GM19372 (cell line): ENCODE measurements around the gene UBAC2.
A peak's percentile ranks its signal among the peaks of the same experiment; 100 is the strongest.

Experiments used
- ATAC-seq: cut with Tn5 transposase; IDR thresholded peaks from one replicate; pipeline ENCODE4 v1.9.1; 2021; ENCODE audit warnings: mild to moderate bottlenecking, low read depth, moderate library complexity; ENCODE audit not compliant: unreplicated experiment

The UBAC2 gene

DNA sequence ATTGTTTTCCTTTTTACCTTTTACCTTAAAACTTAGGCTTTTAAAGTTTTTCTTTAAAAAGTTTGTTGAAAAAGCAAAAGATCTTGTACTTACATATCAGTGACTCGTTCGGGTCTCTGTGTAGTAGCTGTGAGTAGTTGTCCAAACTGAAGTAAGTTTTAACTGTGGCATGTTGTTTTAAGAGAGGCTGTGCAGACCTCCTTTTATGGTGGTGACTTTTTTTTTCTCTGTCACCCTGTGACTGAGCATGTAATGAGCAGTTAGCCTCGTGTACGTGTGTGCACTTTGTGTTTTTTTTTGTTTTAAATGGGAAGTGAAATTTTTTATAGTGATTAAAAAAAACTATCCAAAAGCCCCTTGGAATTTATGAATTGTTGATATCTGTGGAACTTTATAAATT lies 106.6 kb downstream of the UBAC2 start, which contains the start of gene GPR183:
Gene GPR183, minus strand, starts transcription at position 153 of the 400 bp plus-strand sequence. CDS start 11,254 bp downstream, outside the sequence.
- ATAC-seq = peak; percentile 50

DNA sequence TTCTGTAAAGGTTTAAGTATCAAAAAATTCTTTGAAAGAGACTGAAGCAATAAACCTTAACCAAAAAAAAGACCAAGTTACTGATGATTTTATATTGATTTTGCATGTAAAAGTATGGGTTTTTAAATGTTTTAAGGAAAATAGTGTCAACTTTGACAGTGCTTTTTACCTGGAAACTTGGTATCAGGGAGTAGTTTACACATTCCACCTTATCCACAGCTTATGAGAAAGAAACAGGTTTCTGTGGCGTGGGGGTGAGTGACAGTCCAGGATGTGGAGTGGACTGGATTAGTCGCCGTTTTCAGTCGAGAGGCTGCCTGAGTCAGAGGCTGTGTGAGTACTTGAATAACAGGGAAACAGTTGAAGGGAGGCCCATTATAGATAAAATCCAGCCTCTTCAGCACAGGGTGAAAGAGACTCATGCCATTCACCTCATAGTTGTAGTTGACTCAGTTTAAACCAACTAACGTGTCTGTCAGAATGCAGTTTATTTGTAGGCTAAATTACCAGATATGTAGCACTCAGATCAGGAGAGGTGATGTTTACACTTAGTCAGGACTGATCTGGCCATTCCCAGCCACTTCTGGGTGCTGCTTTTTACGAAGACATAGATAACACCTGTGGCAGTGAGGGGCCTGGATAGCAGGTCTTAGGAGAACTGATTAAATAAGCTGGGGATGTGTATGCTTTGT lies 107.1 kb downstream of the UBAC2 start:
- peak; percentile 43 for ATAC-seq

DNA sequence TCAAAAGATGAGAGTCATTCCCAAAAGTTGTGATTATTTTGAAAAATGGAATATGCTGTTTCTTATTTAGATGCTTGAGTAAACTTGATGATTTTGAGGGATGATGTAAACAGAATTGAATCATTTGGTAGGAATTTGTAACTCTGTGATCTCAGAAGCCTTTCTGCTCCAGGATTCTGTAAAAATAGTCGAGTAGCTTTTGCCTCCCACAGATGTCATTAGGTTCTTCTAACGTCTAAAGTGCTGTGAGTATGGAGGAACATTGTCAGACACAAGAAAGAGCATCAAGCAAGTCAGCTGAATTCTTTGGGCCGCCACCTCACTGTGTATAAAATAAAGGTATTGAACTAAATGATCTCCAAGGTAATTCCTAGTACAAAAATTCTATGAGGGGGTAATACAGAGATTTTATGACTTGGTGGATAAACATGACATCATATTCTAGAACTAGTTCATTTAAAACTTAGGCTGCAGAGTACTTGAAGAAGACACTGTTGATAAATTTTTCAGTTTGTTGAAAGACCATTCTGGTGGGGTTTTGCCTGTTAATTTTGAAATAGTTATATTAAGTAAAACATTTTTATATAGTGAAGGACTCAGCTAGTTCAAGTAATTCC lies 107.9 kb downstream of the UBAC2 start:
- ATAC-seq = no peak

DNA sequence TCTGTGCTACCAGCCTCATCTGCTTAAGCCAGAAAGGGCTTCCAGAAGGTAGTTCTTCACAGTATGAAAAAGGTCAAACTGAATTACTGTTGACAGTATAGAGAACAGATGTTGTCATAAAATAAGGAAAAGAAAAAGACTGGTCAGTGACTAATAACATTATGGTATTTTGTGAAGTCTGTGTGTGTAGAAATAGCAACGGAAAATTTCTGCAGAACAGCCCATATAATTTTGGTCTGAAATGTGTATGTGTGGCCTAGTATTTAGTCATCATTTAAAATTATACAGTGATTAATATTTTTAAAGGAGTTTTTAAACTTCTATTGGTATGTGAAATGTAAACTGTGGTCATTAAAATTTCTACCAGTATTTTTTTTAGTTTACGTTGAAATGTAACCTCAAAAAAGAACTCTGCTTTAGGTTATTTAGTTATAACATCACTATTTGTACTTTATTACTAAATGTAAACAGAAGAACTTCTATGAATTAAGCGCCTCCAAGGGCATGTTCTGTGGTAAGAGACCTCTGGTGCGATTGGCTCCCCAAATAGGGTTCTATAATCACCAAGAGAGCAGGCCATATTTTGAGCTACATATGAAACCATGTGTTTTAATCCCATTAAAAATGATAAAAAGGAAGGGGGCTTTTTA lies 109.9 kb downstream of the UBAC2 start:
- ATAC-seq = no peak

DNA sequence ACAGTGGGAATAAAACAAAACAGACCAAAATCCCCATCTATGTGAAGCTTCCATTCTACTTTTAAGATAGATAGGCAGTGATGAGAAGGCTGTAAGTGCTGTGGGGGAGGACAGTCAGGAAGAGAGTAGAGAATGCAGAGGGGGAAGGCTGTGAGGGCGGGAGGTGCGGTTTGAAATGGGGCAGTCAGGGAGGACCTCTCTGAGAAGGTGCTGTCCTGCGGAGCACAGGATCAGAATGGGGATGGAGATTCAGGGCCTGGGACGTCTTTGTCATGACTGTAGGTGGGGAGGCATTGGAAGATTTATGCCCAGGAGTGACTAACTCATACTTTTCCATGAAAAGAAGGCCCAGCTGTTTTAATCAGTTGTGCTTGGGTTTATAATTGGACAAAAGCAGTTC lies 110.5 kb downstream of the UBAC2 start:
- no peak for ATAC-seq

DNA sequence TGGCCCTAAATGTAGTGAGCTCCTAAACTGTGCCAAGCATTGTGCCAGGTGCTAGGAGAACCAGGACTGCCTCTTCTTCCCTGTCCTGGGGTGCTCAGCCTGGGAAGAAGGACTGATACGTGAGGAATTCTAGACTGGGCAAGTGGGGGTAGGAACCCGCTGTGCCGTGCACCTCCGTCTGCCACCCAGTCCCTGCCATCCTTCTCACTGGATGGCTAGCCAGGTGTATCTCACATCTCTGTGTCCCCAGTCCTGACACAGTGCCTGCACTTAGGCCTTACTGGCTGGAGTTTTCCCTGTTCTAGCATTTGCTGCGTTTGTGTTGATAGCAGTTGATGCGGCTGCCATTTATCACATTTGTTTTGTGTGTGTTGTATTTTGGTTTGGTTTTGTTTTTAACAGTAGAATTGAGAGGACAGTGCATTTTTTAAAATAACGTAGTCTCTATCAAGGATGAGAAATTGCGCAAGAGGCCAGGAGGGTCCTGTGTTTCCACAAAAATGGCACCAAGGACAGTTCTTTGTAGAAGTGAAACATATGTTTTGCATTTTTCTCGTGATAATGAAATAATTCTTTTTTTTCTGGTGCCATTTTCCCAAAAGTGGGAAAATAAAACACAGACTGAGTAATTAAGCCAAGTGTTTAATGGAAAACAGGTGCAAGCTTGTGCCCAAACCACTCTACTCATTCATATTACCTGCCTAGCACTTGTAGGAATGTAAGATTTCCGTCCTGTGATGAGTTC lies 111.3 kb downstream of the UBAC2 start:
- no peak for ATAC-seq

DNA sequence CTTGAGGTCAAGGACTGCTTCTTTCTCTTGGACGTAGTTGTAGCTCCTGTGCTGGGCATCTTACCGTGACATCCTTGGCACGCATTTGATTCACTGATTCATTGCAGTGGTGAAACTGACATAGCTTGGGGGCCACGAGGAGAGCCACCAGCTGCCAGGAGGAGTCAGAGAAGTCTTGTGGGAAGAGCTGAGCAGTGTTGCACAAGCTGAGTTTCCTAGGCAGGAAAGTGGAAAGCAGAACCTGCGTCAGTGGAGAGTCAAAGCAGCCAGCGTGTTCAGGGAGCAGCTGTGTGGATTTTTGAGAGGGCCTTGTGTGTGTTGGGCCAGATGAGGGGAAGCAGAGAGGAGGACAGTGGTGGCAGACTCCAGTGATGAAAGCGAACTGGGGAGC lies 111.8 kb downstream of the UBAC2 start:
- ATAC-seq = no peak

DNA sequence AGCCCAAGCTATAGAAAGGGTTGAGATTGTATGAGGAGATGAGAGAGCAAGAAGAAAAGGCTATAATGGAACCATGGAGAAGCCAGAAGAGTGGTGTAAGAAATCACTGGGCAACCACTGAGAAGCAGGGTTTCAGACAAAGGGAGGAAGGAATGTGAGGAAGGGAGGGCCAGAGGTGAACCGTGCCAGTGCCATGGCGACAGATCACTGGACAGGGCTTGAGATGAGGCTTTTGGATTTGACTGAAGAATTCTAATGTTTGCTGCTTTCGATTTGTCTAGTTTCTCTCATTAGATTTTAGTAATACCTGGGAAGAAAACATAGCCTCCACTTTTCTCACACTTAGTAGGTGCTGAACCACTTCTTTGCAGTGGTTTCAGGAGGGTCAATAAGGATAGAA lies 112.8 kb downstream of the UBAC2 start:
- ATAC-seq = no peak

DNA sequence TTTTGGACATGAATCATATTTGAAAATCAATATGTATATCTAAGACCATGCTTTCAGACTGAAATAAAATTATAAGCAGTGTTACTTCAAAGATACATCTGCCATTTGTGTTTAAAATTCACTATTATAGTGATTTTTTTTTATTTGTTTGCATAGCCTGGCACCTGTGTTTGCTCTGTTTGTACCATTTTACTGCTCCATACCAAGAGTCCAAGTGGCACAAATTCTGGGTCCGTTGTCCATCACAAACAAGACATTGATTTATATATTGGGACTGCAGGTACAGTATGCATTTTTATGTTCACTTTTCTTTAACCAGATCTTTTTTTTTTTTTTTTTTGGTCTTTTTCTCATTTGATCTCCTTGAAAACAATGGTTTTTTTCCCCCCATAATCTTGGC lies 113.3 kb downstream of the UBAC2 start:
- no peak for ATAC-seq

DNA sequence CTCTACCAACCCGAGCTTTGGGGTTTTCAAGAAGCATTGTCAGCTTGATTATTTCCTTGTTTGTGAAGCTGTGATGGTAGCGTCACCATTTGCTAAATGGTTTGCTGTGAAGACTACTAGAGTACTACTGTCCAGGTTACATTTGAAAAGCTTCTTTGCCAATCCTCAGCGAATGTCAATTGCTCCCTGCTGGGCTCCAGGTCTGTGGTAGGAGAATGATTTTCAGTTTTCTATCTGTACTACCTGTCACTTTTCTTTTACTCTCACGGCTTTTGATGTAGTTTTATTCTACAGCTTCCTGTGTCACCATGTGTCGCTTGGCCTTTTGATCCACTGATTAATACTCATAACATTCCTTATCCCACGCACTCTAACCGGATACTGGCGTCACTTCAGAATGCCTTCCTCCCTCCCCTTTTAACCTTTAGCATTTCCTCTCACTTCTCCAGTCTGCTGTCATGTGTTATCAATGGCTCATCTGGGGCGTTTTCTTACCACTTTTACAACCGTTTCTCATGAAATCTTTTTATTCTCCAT lies 114.1 kb downstream of the UBAC2 start:
- no peak for ATAC-seq

DNA sequence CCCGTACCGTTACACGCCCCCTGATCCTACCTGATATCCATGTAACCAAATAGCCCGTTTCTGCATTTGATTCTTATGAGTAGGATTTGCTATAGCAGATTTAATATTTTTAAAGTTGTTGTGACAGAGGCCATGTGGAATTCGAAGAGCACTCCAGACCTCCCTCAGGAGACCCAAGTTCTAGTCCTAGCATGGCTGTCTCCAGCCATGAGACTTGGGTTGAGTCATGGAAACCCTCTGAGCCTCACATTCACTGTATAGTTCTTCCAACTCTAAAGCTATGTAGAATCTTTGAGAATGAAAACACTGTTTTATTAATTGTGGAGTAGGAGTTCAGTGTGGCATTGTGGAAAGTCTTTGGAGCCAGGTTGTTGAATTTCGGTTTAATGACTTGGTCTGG lies 114.5 kb downstream of the UBAC2 start:
- ATAC-seq = no peak

DNA sequence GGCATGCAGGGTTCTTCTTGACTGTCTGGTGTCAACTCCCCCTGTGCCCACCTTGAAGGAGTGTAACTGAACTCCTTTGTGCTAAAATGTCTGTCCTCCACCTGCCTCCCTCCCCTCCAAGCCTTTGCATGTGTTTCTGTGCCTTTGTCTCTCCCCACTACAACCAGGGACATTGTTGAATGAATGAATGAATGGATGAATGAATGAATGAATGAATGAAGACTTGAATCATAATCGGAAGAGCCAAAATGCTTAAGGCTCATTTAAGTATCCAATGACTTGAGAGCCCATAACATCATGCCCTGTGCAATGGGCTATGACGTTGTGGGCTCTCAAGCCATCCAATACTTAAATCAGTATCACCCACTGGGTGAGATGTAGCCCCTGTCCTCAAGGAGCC lies 115.6 kb downstream of the UBAC2 start:
- ATAC-seq = no peak

DNA sequence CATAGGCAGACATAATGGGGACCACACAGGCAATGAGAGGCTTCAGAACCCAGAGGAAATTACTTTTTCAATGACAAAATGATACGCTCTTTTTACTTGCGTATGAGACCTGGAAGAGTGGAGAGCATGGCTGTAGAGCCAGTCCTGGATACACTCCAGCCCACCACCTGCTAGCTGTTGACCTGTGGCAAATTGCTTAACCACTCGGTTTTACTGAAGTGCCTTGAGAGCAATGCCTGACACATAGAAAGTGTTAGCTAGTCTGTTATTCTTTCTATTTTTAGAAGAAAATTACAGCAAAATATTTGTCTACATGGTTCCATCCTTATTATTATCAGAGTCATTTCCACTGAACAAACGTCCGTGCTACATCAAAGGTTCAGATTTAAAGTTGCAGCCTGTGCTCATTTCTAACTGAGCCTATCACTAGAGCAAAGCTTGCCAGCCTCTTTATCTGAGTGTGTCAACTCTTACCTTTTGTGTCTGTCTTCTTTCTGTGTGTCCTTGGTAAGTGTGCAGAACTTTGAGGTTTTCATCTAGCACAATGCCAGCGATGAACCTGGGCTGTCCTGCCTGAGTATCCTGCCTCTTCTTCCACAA lies 116.1 kb downstream of the UBAC2 start:
- ATAC-seq = no peak

DNA sequence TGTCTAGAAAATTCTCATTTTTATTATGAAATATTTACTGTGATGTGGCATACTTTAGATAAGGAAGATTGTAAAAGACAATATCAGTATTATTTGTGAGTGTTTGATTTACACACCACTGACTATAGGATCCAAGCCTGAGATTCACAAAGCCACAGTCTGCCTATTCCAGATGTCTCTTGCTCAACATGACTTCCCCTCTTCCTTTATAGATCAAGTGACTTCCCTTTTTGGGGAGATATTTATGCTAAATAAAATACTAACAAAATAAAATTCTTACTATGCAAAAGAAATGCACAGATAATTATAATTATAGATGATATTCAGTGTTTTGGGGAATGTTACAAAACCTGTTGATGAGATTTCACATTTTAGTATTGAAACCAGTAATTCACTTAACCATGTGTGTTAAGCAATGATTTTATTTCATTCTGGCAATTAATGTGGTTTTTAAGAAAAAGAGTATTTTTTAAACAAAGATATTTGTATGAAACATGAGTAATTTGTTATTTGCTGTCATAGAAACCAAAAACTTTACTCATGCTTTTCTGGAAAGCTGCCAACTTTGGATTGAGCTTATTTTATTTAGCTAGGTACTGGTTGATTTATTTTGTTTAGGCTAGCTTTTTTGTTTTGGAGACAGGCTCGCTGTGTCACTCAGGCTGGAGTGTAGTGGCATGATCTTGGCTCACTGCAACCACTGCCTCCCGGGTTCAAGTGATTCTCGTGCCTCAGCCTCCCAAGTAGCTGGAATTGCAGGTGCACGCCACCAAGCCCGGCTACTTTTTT lies 120.2 kb downstream of the UBAC2 start:
- ATAC-seq = no peak

DNA sequence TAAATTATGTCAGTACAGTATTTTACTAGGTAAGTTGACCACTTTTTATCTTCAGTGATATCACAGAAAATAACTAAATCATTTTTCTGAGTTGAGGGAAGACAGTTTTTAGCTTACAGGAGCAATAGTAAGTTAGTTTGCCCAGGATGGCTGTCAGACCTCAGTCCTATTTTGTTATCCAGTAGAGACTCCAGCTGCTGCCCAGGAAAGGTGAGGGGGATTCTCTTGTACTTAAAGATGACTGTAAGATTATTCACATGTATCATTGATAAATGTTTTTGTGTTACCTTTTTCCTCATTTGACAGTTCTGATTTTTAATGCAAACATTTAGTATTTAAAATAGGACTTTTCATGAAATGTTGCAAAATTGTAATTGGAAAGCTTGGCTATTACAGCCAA lies 121.1 kb downstream of the UBAC2 start:
- ATAC-seq = no peak

DNA sequence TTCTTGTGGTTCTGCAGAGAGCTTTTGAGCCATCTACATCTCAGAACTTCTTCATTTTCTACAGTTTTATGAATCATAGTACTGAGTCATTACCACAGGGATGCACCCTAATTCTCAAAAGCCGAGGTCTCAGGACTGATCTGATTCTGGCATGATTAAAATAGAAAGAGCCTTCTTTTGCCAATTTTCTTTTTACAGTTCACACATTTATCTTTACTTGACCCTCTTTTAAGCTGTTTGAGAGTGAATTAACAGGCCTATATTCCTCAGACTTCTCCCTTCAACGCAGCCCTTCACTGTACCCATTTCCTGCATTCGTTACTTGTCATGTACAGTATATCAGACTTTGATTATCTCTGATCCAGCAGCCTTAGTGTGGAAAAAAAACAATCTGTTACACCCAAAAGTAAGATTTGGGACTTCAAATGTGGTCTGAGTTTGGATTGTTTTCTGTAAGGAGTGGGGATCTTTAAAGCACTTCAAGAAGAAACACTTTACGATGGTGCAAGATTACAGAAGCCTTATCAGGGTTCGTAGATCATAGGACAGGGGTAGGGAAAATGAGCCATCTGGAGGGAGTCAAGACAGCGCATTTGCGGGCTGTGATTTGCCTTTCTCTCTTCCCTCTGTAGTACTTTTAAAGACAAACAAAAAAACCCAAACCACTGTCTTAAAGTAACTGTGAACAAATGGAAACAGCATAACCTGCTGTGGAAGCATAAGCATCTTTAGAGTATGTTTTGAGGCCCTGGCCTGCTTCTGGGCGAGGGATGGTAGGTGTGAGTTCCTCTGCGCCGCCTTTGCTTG lies 121.8 kb downstream of the UBAC2 start:
- peak; percentile 75 for ATAC-seq

DNA sequence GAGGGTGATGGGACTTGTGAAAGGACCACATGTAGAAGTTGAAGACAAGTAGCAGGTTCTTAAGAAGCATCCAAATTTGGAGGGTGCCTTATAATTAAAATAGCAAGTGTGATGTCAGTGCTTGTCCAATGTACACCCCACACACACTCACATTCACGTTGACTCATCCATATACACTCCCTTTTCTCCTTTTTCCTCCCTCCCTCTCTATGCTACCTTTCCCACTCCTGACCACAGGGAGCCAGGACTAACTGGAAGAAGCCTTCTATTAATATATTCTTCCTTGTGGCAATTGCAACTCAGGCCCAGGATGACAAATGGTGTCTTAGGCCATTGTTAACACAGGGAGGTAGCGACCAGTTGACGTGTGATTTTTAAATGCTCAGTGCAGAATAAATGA lies 122.8 kb downstream of the UBAC2 start:
- no peak for ATAC-seq

DNA sequence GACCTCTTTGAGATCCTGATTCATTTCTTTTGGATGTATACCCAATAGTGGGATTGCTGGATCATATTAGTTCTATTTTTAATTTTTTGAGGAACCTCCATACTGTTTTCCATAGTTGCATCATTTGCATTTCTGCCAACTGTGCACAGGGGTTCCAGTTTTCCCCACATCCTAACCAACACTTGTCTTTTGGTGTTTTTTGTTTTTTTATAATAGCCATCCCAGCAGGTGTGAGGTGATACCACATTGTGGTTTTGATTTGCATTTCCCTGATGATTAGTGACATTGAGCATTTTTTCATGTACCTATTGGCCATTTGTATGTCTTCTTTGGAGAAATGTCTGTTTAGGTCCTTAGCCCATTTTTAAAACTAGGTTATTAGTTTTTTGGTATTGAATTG lies 125.4 kb downstream of the UBAC2 start:
- ATAC-seq = no peak

DNA sequence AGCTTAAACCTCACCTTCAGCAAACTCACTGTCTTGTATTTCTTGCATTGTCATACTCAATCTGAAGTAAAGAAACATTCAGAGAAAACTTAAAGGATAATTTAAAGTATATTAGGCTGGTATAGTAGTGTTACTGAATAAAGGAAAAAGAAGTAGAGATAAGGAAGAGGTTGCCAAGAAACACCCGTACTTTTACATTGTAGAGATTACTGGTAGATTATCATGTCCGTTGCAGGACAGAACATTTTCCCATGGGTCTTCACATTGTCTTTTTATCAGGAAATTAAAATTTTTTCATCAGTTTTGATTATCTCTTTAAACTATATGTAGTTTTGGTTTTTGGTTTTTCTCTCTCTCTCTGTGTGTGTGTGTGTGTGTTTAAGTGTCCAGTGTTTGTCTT lies 126.5 kb downstream of the UBAC2 start:
- ATAC-seq = no peak
